Fibroblast of upper back skin (primary cell): ENCODE measurements around the gene DNAJC1.
"Not testable (repeated sequence)": the region's sequence is repeated elsewhere in the genome, so short reads cannot be mapped to it uniquely, and the experiment has no call there.

ENCODE experiments used
- DNase-seq: peaks from one replicate; pipeline ENCODE4 v3.0.0-alpha.2; 2013

The DNAJC1 gene, protein sequence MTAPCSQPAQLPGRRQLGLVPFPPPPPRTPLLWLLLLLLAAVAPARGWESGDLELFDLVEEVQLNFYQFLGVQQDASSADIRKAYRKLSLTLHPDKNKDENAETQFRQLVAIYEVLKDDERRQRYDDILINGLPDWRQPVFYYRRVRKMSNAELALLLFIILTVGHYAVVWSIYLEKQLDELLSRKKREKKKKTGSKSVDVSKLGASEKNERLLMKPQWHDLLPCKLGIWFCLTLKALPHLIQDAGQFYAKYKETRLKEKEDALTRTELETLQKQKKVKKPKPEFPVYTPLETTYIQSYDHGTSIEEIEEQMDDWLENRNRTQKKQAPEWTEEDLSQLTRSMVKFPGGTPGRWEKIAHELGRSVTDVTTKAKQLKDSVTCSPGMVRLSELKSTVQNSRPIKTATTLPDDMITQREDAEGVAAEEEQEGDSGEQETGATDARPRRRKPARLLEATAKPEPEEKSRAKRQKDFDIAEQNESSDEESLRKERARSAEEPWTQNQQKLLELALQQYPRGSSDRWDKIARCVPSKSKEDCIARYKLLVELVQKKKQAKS

GRCh38 chr10:22003177-22003963 lies at the start of gene DNAJC1:
Gene DNAJC1 (minus strand): TSS chr10:22003730. CDS start chr10:22003434, 296 bp downstream.
- DNase-seq: peak; percentile 94

DNA sequence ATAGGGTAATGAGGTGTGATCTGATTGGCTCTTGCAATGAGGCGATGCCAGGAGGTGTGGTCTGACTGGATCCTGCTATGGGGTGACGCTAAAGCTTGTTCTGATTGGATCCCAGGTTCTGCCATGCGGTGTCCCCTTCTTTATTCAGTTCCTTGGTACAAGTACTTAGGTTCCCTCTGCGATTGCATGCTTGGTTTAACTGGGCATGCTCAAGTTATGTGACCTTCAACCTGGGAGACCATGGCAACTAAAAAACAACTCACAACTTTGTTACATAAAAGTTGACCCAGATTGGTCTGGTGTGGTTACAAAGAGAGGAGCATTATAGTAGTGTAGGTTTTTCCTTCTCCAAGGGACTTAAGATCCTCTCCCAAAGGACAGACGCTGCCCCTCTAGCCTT lies 49.5 kb upstream of the DNAJC1 start:
- DNase-seq: no peak

DNA sequence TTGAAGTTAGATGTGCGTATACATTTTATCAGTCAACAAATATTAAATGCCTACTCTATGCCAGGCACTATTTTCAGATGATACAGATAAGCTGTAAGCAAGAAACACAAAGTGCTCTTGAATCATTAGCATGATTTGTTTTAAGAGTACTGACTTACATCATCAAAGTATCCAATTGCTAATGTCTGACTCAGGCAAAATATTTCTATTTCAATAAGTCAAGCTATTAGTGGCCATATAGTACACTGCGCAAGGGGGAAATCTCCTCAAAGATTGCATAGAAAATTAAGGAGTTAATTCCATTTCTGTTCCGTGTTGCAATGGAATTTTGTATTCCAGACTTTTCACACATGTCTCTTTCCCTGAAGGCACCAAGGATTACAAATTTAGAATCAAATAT lies 46.1 kb upstream of the DNAJC1 start:
- peak; percentile 10 for DNase-seq

- DNase-seq: no peak
Measured at GRCh38 chr10:22047812-22048211, 44.3 kb upstream of the DNAJC1 start.

- no peak for DNase-seq
Measured at GRCh38 chr10:22043327-22043633, 39.8 kb upstream of the DNAJC1 start.

DNA sequence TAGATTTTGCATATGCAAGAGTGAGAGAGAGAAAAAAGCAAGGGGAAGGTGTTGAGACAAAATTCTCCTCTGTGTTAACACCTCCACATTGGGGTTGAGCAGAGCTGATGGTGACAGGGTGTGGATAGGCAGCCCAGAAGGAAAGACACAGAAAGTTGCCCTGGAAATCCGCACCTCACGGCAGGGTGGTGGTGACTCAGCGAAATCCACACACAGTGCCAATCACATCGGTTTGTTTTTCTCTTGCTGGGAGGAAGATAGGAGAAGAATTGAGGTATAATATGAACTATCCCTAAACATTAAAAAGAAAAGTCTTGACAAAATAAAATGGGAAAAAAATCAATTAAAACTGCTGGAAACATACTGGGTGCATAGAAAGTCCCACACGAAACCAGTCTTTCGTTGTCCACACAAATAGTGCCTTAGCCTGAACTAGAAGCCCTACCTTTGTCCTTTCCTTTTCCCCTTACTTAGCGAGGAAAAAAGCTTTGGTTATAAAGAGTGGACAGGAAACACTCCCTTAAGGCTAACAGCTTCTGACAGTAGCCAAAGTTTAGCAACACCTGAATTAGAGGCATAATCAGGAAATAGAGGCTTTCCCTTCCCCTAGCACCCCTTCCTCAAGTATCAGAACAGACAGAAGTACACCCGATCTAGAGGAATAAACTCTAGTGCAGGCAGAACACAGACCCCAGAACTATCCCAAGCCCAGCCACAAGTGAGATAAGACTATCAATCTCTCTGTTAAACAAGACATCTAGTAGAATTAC lies 39.2 kb upstream of the DNAJC1 start:
- no peak for DNase-seq

DNA sequence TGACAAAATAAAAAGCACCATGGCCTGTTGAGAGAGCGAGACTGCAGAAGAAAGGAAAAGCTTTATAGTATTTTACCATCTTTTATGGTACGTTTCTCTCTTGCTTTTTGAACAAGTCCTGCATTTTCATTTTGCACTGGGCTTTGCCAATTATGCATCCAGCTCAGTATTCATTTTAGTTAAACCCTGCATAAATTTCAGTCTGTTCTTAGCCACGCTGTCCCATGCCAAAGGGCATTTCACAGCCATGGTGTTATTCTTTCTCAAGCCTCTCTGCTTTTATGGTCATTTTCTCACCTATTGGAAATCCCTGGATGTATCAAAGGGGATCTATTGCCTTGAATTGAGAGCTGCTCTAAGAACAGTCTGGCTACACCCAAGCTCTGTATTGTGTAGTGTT lies 30.8 kb upstream of the DNAJC1 start:
- no peak for DNase-seq

DNA sequence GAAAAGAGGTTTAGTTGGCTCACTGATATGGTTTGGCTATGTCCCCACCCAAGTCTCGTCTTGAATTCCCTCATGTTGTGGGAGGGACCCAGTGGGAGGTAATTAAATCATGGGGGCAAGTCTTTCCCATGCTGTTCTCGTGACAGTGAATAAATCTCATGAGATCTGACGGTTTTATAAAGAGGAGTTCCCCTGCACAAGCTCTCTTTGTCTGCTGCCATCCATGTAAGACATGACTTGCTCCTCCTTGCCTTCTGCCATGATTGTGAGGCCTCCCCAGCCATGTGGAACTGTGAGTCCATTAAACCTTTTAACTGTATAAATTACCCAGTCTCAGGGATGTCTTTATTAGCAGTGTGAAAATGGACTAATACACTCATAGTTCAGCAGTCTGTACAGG lies 28.7 kb upstream of the DNAJC1 start:
- DNase-seq: not testable (repeated sequence)

GRCh38 chr10:22030421-22030820 lies 26.9 kb upstream of the DNAJC1 start:
- DNase-seq: no peak

DNA sequence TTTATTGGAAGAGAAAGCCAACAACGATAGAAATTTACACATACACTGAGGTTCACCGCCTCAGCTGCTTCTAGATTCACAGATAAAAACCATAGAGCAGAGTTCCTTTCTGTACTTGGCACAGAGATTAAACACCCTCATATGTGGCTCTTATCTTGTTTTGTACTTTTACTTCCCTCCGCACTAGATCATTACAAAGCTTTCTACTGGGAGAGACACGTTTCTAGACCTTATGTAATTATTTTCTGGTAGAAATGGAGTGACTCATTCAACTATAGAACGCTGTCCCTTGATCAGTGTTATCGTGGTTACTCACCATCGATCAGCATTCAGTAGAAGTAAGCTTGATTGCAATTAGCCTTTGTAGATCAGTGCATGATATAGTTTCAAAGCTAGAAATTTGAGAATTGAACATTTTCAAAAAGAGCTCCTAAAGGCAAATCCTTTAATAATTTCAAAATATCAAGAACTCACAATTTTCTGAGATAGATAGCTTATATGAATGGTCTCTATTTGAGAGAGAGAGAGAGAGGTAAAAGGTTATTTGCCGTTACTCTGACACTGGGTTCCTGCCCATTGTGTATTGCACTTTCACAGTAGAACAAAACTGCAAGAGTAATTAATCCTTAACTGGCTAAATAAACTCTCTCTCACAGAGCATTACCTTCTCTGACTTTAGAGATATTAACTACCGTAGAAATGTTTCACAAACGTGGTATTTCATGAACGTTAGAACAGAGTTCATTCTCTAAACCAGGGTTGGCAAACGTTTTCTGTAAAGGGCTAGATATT lies 26.1 kb upstream of the DNAJC1 start:
- DNase-seq: no peak

DNA sequence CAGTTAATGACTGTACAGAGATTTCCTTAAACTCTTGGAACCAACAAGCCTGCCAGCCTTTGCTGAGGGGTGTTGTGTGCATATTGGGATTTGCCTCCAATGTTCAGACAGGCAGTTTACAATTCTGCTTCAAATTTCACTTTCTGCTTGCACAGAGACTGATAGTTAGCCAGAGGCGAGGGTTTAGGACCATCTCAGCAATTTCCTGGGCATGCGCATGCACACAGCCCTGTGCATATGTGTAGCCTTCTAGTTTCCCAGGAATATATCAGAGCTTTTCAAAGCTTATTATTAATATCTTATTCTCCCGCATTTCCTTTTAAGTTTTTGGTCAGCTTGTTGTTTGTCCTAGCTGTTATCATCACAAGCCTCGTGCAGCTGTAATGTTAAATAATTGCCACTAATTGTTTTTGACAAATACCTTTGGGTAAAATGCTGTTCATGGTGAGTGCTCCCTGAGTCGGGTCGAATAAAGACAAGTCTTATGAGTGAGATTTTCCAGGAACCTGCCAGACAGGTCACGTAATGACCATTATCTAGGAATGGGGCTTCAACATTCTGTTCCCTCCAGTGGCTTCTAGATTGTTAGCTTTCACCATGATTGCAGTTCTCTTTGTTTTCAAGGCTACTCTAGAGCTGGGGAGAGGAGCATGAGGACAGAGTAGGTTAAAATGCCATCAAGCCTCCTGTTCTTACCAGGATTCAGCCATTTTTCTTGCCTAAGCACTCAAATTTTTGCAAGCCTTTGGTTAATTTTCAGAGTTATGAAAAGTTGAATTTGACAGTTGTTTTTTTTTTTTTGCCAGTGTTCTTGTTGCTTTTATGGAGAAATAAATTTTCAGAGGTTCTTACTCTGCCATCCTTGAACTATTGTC lies 24.1 kb upstream of the DNAJC1 start:
- DNase-seq: no peak

DNA sequence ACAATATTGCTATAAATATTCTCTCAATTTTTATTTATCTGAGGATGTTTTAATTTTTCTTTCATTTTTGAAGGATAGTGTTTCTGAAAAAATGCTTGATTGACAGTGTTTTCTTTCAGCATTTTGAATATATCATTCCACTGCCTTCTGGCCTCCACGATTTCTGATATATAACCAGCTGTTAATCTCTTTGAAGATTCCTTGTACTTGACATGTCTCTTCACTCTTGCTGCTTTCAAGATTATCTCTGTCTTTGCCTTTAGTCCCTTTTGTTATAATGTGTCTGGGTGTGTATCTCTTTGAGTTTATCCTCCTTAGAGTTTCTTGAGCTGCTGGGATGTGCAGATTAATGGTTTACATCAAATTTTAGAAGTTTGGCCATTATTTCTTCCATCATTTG lies 22.8 kb upstream of the DNAJC1 start:
- DNase-seq: no peak

DNA sequence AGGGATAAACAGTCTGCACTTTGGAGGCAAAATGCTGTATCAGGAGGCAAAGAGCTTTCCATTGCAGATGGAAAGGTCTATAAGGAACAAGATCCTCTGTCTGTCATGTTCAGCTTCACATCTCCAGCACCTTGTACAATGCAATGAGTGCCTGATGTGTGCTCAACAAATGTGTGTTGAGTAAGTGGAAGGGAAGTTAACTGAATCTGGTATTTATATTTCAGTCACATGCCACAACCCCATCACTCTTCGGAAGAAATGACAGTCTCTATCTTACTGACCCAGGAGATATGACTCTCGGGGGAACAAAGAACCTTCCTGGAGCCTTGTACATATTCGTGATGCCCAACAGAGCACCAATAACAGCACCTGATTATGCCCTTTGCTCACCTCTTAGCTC lies 20.0 kb upstream of the DNAJC1 start:
- DNase-seq: no peak

DNA sequence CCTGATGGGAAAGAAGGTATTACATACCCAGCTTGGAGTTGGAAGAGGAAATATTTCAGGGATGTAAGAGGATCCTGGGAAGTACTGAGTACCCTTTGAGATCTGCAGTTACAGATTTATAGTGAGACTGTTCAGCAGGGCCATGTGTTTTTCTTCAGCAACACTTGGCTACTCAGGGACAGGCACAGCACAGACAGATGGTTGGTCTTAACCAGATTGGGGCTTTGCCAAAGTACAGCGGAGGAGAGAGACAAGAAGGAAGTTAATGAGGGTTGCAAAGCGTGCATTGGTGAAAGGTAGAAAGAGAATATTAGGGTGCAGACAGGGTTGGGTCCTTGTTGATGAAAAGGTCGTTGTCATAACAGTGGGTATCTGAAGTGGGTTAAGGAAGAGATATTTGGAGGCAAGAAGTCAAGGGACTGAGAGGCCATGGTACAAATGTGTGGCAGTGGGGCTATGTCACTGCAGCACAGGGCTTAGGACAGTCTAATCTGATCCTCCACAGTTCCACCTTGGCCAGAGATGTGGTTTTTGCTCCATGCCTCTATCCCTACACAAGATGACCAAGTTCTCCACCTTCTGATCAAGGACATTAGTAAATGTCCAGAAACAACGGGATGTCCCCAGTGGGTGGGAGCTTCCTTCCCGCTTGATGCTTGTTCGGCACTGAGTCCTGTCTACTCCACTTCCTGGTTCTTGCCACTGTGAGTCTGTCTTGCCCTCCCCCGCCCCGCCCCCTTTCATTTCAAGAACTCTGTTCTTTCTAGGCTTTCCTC lies 18.9 kb upstream of the DNAJC1 start:
- DNase-seq: no peak

DNA sequence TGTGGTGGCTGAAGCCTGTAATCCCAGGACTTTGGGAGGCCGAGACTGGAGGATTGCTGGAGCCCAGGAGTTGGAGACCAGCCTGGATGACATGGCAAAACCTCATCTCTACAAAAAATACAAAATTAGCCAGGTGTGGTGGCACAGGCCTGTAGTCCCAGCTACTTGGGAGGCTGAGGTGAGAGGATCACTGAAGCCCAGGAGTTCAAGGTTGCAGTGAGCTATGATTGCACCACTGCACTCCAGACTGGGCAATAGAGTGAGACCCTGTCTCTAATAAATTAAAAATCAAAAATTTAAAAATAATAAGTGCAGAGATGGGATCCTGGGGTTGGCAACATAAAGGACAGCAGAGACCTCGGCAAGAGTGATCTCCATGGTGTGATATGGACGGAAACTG lies 17.6 kb upstream of the DNAJC1 start:
- not testable (repeated sequence) for DNase-seq

GRCh38 chr10:22017283-22018020 lies 13.9 kb upstream of the DNAJC1 start:
- no peak for DNase-seq

- no peak for DNase-seq
Measured at GRCh38 chr10:22016046-22016705, 12.6 kb upstream of the DNAJC1 start.

- DNase-seq: no peak
Measured at GRCh38 chr10:22010973-22011408, 7.5 kb upstream of the DNAJC1 start.

DNA sequence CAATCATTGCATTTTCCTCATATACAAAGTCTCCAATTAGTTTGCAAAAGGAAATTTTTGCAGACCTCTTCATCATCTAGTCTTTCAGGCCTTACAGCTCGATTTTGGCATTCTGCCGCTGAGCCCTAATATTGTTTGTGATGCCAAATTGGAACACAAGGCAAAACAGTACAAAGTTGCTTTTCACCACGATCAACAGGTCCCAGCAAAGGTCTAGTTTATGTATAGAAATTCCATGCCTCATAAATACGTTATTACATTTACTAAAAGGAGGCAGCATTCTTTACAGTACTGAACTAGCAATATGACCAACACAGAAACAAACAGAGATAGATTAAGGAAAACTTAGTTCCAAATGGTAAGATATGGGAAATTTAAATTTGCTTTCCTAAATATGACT lies 7.0 kb upstream of the DNAJC1 start:
- no peak for DNase-seq
